HG03108 (cell line): ENCODE data around the gene CDH15.
"Not testable (repeated sequence)": the region's sequence is repeated elsewhere in the genome, so short reads cannot be mapped to it uniquely, and the experiment has no call there.

Experiments used
- ATAC-seq: cut with Tn5 transposase; IDR thresholded peaks from one replicate; pipeline ENCODE4 v1.9.1; 2021; ENCODE audit warnings: moderate library complexity; ENCODE audit not compliant: unreplicated experiment

The CDH15 gene

GRCh38 chr16:89224665-89225064 is 53.1 kb downstream of the CDH15 start:
- ATAC-seq: no peak

GRCh38 chr16:89230255-89230654 is 58.7 kb downstream of the CDH15 start:
- no peak for ATAC-seq

- no peak for ATAC-seq
Measured at GRCh38 chr16:89232107-89232506, 60.6 kb downstream of the CDH15 start.

GRCh38 chr16:89233678-89234490 is 62.3 kb downstream of the CDH15 start:
- no peak for ATAC-seq

- no peak for ATAC-seq
Measured at GRCh38 chr16:89237733-89238132, 66.2 kb downstream of the CDH15 start.

GRCh38 chr16:89241187-89242007 is 69.8 kb downstream of the CDH15 start:
- peak; percentile 46 for ATAC-seq

- no peak for ATAC-seq
Measured at GRCh38 chr16:89242795-89243200, 71.2 kb downstream of the CDH15 start.

GRCh38 chr16:89243664-89244063 is 72.1 kb downstream of the CDH15 start:
- no peak for ATAC-seq

GRCh38 chr16:89244264-89244663 is 72.7 kb downstream of the CDH15 start:
- ATAC-seq: not testable (repeated sequence)

GRCh38 chr16:89244754-89245153 is 73.2 kb downstream of the CDH15 start:
- no peak for ATAC-seq
